GM11168 (cell line): ENCODE results near the gene GFRA4.

Experiments used
- in situ Hi-C: fragments of 300-500 bp; cut with MboI; formaldehyde crosslinking; loops from one replicate; pipeline ENCODE4 v1.12.0; 2022; ENCODE audit warnings: low sequenced_read_pairs; ENCODE audit not compliant: unreplicated experiment

GFRA4 gene, protein sequence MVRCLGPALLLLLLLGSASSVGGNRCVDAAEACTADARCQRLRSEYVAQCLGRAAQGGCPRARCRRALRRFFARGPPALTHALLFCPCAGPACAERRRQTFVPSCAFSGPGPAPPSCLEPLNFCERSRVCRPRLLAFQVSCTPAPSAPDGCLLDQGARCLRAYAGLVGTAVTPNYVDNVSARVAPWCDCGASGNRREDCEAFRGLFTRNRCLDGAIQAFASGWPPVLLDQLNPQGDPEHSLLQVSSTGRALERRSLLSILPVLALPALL

GRCh38 chr20:3663031-3663701 lies at the start of gene GFRA4:
GFRA4 (minus strand) TSS chr20:3663399; CDS start chr20:3663399, 0 bp downstream.
- in situ Hi-C loops = no loop called here

DNA sequence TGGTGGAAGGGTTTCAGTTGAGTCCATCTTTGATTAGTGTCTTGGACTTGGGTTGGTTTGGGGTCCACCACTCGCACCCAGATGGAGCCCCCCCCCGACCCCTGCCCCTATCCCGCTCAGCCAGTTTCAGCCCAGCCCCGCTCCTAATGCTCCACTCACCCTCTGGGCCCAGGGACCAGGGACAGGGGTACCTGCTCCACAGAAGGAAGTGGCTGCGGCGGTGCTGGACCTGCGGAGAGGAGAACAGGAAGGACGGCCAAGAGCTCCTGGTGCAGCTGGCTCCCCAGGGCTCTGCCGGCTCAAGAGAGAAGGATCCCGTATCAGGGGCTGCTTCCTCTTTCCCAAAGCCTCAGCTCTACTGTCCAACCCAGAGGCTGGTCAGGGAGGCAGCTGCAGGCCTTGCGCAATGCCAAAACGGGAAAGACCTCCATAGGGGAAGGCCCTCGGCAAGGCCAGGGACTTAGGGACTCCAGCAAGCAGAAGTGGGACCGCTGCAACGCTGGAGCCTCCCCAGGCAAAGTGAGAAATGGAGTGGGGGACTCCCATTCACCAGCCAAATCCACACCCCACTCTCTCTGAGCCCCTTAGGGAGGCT lies 49.2 kb upstream of the GFRA4 start, which contains the start of gene SIGLEC1:
TSS of gene SIGLEC1 (minus strand) at position 322 of the 595 bp plus-strand sequence. CDS start 5,472 bp downstream, outside the sequence.
- in situ Hi-C loops = loop anchor here (10.0 kb wide), 1 partner anchor 1012 kb away; the partner anchor contains the start of gene PRND

DNA sequence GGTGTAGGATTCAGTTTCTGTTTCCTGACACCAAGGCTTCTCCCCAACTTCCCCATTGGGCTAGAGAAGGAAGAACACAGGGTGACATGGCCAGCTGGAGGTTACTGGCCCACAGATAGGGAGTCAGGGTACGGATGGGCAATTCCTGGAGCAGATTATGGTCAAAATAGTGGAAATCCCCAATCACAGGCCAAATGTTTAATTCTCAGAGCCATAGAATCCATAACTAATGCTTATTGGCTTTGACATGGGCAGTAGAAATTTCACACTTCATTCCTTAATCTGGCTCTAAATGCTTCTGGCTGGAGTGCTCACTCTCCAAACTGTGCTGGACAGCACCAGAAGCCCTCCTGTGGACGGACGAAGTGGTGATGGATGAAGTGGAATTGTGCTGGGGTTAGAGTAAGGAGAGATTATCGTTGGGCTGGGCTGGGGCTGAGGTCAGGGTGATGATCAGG lies 48.3 kb upstream of the GFRA4 start:
- in situ Hi-C loops = loop anchor here (10.0 kb wide), 1 partner anchor 1013 kb away; the partner anchor contains the start of gene PRND

GRCh38 chr20:3710703-3711483 lies 47.7 kb upstream of the GFRA4 start:
- in situ Hi-C loops = loop anchor here (10.0 kb wide), 1 partner anchor 1014 kb away; the partner anchor contains the start of gene PRND

- in situ Hi-C loops = loop anchor here (10.0 kb wide), 1 partner anchor 1015 kb away; the partner anchor contains the start of gene PRND
Observed at GRCh38 chr20:3710011-3710466, 46.8 kb upstream of the GFRA4 start.

GRCh38 chr20:3707508-3707899 lies 44.3 kb upstream of the GFRA4 start:
- in situ Hi-C loops = no loop called here

- in situ Hi-C loops = no loop called here
Observed at GRCh38 chr20:3706774-3707507, 43.7 kb upstream of the GFRA4 start.

- in situ Hi-C loops = no loop called here
Observed at GRCh38 chr20:3705970-3706739, 43.0 kb upstream of the GFRA4 start.

GRCh38 chr20:3705491-3705969 lies 42.3 kb upstream of the GFRA4 start:
- in situ Hi-C loops = no loop called here

DNA sequence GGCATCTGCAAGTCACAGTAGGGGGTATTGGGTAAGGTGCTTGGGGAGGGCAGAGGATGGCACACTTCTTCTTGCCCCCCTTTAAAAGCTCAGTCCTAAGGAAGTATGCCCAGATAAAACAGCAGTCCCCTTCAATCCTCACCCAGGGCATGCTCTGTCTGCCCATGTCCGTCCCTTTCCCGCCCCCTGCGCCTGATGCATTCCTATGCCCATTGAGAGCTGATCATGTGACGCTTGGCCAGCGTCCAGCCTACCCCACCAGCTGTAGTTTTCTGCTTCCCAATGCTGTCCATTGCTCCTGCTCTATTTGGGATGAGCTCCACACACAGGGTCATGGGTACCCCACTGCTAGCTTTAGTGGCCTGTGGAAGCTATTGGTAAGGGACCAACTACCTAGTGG lies 40.9 kb upstream of the GFRA4 start:
- in situ Hi-C loops = no loop called here

DNA sequence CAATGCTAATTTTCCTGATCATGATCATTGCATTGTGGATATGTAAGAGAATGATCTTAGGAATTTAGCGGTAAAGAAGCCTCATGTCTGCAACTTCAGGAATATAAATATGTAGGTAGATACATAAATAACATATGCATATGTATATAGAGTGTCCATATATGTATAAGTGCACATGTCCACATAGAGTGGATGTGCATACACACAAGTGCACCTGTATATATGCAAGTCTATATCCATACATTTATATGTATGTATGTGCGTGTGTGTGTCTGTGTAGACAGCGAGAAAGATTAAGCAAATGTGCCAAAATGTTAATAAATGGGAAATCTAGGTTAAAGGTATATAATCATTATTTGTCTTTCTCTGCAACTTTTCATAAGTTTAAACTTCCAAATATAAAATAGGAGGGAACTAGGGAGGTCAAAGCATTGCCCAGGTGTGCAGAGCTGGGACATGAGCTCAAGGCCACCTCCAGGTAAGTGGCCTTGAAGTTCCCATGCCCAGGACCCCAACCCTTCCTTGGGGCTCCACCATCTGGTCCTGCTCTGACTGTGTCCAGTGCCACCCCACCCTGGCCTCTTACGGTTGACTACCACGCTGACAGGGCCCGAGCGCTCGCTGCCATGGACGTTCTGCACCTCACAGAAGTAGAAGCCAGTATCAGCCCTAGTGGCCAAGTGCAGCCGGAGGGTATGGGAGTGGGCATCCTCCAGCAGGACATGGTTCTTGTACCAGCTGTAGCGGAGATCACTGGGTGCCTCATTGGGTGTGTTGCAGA lies 39.6 kb upstream of the GFRA4 start:
- in situ Hi-C loops = no loop called here

- in situ Hi-C loops = no loop called here
Observed at GRCh38 chr20:3701061-3701998, 38.1 kb upstream of the GFRA4 start.

DNA sequence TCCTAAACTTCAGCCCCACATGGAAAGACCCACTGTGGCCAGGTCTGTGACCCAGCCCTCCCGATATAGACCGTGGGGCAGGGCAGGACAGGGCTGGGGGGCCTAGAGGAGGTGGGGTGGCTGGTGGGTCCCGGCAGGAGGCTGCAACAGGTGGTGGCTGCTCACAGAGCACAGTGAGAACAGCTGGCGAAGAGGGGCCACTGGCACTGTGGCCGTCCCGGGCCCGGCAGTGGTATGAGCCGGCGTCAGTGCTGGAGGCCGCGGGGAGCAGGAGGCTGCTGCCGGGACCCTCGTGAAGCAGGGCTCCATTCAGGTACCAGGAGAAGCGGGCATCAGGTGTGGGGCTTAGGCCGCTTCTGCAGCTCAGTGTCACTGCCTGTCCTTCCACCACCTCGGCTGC lies 35.8 kb upstream of the GFRA4 start:
- in situ Hi-C loops = no loop called here

- in situ Hi-C loops = no loop called here
Observed at GRCh38 chr20:3698591-3699001, 35.4 kb upstream of the GFRA4 start.

DNA sequence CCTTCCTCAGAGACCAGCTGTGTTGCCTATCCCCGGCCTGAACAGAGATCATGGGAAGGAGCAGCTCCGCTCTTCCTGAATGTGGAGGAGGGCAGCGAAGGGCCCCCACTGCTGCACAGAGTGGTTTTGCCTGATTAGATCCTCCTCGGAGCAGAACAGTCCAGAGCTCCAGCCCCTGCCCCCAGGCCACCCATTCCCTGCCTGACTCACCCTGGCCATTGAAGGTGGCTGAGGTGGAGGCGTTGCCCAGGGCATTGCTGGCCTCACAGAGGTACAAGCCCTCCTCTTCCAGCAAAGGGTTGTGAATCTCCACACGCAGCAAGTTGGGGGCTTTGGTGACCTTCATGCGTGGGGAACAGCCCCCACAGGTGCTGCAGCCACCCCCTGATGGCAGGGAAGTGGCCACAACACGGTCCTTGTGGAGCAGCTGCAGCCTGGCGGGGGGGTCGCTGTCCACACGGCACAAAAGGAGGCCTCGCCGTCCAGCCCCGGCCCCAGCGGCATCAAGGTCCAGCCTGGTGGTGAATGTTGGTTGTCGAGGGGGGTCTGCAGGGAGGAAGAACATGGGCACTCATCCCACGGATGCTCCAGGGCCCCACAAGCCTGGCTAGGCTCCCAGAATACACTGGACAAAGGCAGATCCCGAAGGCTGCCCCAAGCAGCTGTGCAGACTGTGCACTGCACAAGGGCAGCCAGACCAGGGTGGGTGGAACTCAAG lies 34.5 kb upstream of the GFRA4 start:
- in situ Hi-C loops = no loop called here
